CD4-positive, alpha-beta T cell treated with Interleukin-12 subunit alpha and Interleukin-12 subunit beta, for 1 hour (primary cell): ENCODE results near the gene NPPB.

Experiments used
- DNase-seq: peaks from one replicate; pipeline ENCODE4 v3.0.0-alpha.2; 2020

NPPB gene

GRCh38 chr1:11831945-11832725, 26.6 kb downstream of the NPPB start:
- DNase-seq, result no peak

- no peak for DNase-seq
Observed at GRCh38 chr1:11828511-11828910, 30.2 kb downstream of the NPPB start.

GRCh38 chr1:11826946-11827345, 31.8 kb downstream of the NPPB start:
- no peak for DNase-seq

- no peak for DNase-seq
Observed at GRCh38 chr1:11825131-11825530, 33.6 kb downstream of the NPPB start.

GRCh38 chr1:11823366-11824137, 35.2 kb downstream of the NPPB start:
- no peak for DNase-seq

GRCh38 chr1:11822091-11822490, 36.7 kb downstream of the NPPB start:
- DNase-seq, result no peak

- no peak for DNase-seq
Observed at GRCh38 chr1:11817192-11817591, 41.6 kb downstream of the NPPB start.

GRCh38 chr1:11813021-11813420, 45.7 kb downstream of the NPPB start:
- no peak for DNase-seq
